ENCODE results near the gene CD180. TPM values are rescaled to one million over a fixed set of nuclear protein-coding genes. Genes with fewer than 3 reads are reported as not detected.

Gene CD180
- total RNA-seq, result not detected in 2 replicates

GRCh38 chr5:67196537-67197059, at the start of gene CD180:
TSS of gene CD180 (minus strand) at chr5:67196799. CDS start at chr5:67196641, 158 bp downstream.

